RPMI8226 (cell line): ENCODE measurements around the gene HLCS.

Experiments used
- DNase-seq: peaks from one replicate; pipeline ENCODE4 v3.0.0-alpha.2; 2015

Gene HLCS

GRCh38 chr21:36803816-36804439, 162.5 kb downstream of the HLCS start:
- no peak for DNase-seq

GRCh38 chr21:36803051-36803645, 163.3 kb downstream of the HLCS start:
- DNase-seq, result no peak

GRCh38 chr21:36800734-36801133, 165.7 kb downstream of the HLCS start:
- no peak for DNase-seq

- no peak for DNase-seq
Observed at GRCh38 chr21:36799869-36800268, 166.6 kb downstream of the HLCS start.

GRCh38 chr21:36798491-36798890, 168.0 kb downstream of the HLCS start:
- no peak for DNase-seq

GRCh38 chr21:36796070-36796469, 170.4 kb downstream of the HLCS start:
- no peak for DNase-seq

- no peak for DNase-seq
Observed at GRCh38 chr21:36792505-36792967, 173.9 kb downstream of the HLCS start.

GRCh38 chr21:36791695-36792470, 174.6 kb downstream of the HLCS start:
- DNase-seq, result no peak

- no peak for DNase-seq
Observed at GRCh38 chr21:36791180-36791579, 175.3 kb downstream of the HLCS start.

- DNase-seq, result no peak
Observed at GRCh38 chr21:36790616-36791015, 175.9 kb downstream of the HLCS start.

- no peak for DNase-seq
Observed at GRCh38 chr21:36788120-36788638, 178.3 kb downstream of the HLCS start.

- DNase-seq, result no peak
Observed at GRCh38 chr21:36786186-36786585, 180.3 kb downstream of the HLCS start.

GRCh38 chr21:36785615-36786014, 180.9 kb downstream of the HLCS start:
- DNase-seq, result no peak

- no peak for DNase-seq
Observed at GRCh38 chr21:36784947-36785346, 181.5 kb downstream of the HLCS start.

- no peak for DNase-seq
Observed at GRCh38 chr21:36783612-36784374, 182.7 kb downstream of the HLCS start.

GRCh38 chr21:36780861-36781260, 185.6 kb downstream of the HLCS start:
- DNase-seq, result no peak

GRCh38 chr21:36776981-36777617, 189.4 kb downstream of the HLCS start:
- no peak for DNase-seq

GRCh38 chr21:36773995-36774394, 192.5 kb downstream of the HLCS start:
- DNase-seq, result no peak

GRCh38 chr21:36773117-36773516, 193.4 kb downstream of the HLCS start:
- no peak for DNase-seq

- DNase-seq, result no peak
Observed at GRCh38 chr21:36769051-36769839, 197.2 kb downstream of the HLCS start.

GRCh38 chr21:36768496-36768895, 198.0 kb downstream of the HLCS start:
- DNase-seq, result no peak

- no peak for DNase-seq
Observed at GRCh38 chr21:36767096-36767495, 199.4 kb downstream of the HLCS start.
